Esophagus muscularis mucosa (tissue), 4 donors: Measurements from ENCODE around the gene DLD. TPM values are rescaled to one million over a fixed set of nuclear protein-coding genes. Genes with fewer than 3 reads are reported as not detected.
A peak's percentile ranks its signal among the peaks of the same experiment; 100 is the strongest.

Experiments
- DNase-seq: peaks from one replicate; pipeline ENCODE4 v3.0.0-alpha.2; 2017; ENCODE audit errors: extremely low spot score
- H3K27ac ChIP-seq, 4 donors: fragments of 200-600 bp; sonication (generic); replicated peaks in 1 of 4; 1 replicate in 3 of 4; 2 replicates in 1 of 4; pipeline ENCODE4 v1.5.1; 2016 to 2019; ENCODE audit warnings: mild to moderate bottlenecking in 1 of 4
- H3K27me3 ChIP-seq, 4 donors: fragments of 200-600 bp; sonication (generic); one replicate each; pipeline versions ENCODE4 v1.5.1 to v1.6.0; 2016 to 2019
- H3K36me3 ChIP-seq, 4 donors: fragments of 200-600 bp; sonication (generic); one replicate each; pipeline ENCODE4 v1.5.1; 2016 to 2019
- H3K4me1 ChIP-seq, 4 donors: fragments of 200-600 bp; sonication (generic); one replicate each; pipeline ENCODE4 v1.5.1; 2016 to 2019
- H3K4me3 ChIP-seq, 4 donors: fragments of 200-600 bp; sonication (generic); 1 replicate in 2 of 4; 2 replicates in 2 of 4; pipeline ENCODE4 v1.5.1; 2016 to 2019; ENCODE audit warnings: mild to moderate bottlenecking in 4 of 4, moderate library complexity in 1 of 4
- H3K9me3 ChIP-seq, 4 donors: fragments of 200-600 bp; sonication (generic); 1 replicate in 3 of 4; 2 replicates in 1 of 4; pipeline ENCODE4 v1.5.1; 2016 to 2019
- CTCF ChIP-seq, 3 experiments: fragments of 200-600 bp in 2 of 3; fragments of 450-650 bp in 1 of 3; sonication (generic) in 2 of 3; IDR thresholded peaks; one replicate each; pipeline ENCODE4 v1.5.1; 2017 to 2019; ENCODE audit warnings: antibody characterized with exemption in 3 of 3, mild to moderate bottlenecking in 2 of 3, moderate library complexity in 1 of 3
- EP300 ChIP-seq: sonication (generic); formaldehyde crosslinking; IDR thresholded peaks from one replicate; pipeline ENCODE4 v1.6.1; 2017; ENCODE audit warnings: antibody characterized with exemption
- POLR2A ChIP-seq: fragments of 450-650 bp; IDR thresholded peaks from one replicate; pipeline ENCODE4 v1.6.1; 2017; ENCODE audit warnings: antibody characterized with exemption, moderate library complexity, mild to moderate bottlenecking, low read depth
- POLR2AphosphoS5 ChIP-seq, 2 donors: sonication (generic); formaldehyde crosslinking; IDR thresholded peaks; one replicate each; pipeline ENCODE4 v1.6.1; 2017; ENCODE audit warnings: antibody characterized with exemption in 2 of 2
- WGBS: methylation state at CpG from one replicate; pipeline ENCODE4 v1.1.5; 2018; 5-methylcytosine and 5-hydroxymethylcytosine counted together
- intact Hi-C: fragments of 100-400 bp; cut with DNase I; formaldehyde crosslinking; loops from one replicate; pipeline ENCODE4 v1.15.1; 2023
- total RNA-seq, 4 donors: library from RNA; depleted of rRNA; stranded (reverse); fragments of >200 nt; gene quantifications; one replicate each; pipeline versions ENCODE4 v1.1.0 to v1.2.1, GENCODE V29; 2016

Gene DLD
- total RNA-seq, 4 donors from 2014 or later: 99.9 to 135 (median 119) TPM

GRCh38 chr7:107877731-107878382 is 13.1 kb upstream of the DLD start:
- TF ChIP-seq CTCF (IDR thresholded peaks at IDR 0.05) (no peak), POLR2AphosphoS5 (IDR thresholded peaks at IDR 0.05) (no peak), EP300 (no peak), POLR2A (no peak)
- intact Hi-C loops: loop anchor here (2.0 to 10.0 kb wide), 2 partner anchors 313 to 415 kb away; partner anchors contain the start of genes COG5 and DUS4L
- no peak overlapping the region for H3K4me3 ChIP-seq
- H3K27me3 ChIP-seq: no peaks in the 10 kb centered on the region
- H3K4me1 ChIP-seq: peaks cover 0 to 8% (median 0%) of the 10 kb centered on the region in 4 donors
- no peaks in the 10 kb centered on the region for H3K36me3 ChIP-seq
- H3K27ac ChIP-seq: no peak overlapping the region
- WGBS: 85% methylated on average over 5 of the region's 5 CpGs
- no peaks in the 10 kb centered on the region for H3K9me3 ChIP-seq
- DNase-seq: no peak

- no peak overlapping the region for H3K27ac ChIP-seq
- H3K4me3 ChIP-seq: no peak overlapping the region
- no peaks in the 10 kb centered on the region for H3K27me3 ChIP-seq
- peaks cover 0 to 8% (median 0%) of the 10 kb centered on the region in 4 donors for H3K4me1 ChIP-seq
- H3K36me3 ChIP-seq: no peaks in the 10 kb centered on the region
- intact Hi-C loops: loop anchor here (2.0 to 10.0 kb wide), 2 partner anchors 314 to 416 kb away; partner anchors contain the start of genes COG5 and DUS4L
- DNase-seq: no peak
- TF ChIP-seq POLR2A (no peak), EP300 (no peak), POLR2AphosphoS5 (IDR thresholded peaks at IDR 0.05) (no peak), CTCF (IDR thresholded peaks at IDR 0.05) (no peak)
- H3K9me3 ChIP-seq: no peaks in the 10 kb centered on the region
- 85% methylated on average over 3 of the region's 3 CpGs for WGBS
These were observed 12.3 kb upstream of the DLD start for GRCh38 chr7:107878636-107879035.

- TF ChIP-seq CTCF (IDR thresholded peaks at IDR 0.05) (peak; percentile 74 to 87 (median 86)), EP300 (no peak)
These were observed 11.5 kb upstream of the DLD start for GRCh38 chr7:107879400-107880035.

GRCh38 chr7:107882766-107883165 is 8.2 kb upstream of the DLD start:
- H3K9me3 ChIP-seq: no peaks in the 10 kb centered on the region
- WGBS: 74% methylated on average over 2 of the region's 2 CpGs
- DNase-seq: no peak
- no peak overlapping the region for H3K4me3 ChIP-seq
- intact Hi-C loops: loop anchor here (5.0 to 10.0 kb wide), 2 partner anchors 265 to 708 kb away; no protein-coding TSS in a partner anchor
- H3K36me3 ChIP-seq: no peaks in the 10 kb centered on the region
- peaks cover 0 to 4% (median 0%) of the 10 kb centered on the region in 4 donors for H3K27me3 ChIP-seq
- TF ChIP-seq POLR2A (no peak), CTCF (IDR thresholded peaks at IDR 0.05) (no peak), POLR2AphosphoS5 (IDR thresholded peaks at IDR 0.05) (no peak), EP300 (no peak)
- H3K4me1 ChIP-seq: peaks cover 0 to 4% (median 0%) of the 10 kb centered on the region in 4 donors
- H3K27ac ChIP-seq: no peak overlapping the region

More at GRCh38 chr7:107879400-107880035, 11.5 kb upstream of the DLD start:
- Histone ChIP-seq H3K4me3 (no peak overlapping the region), H3K27ac (no peak overlapping the region), H3K9me3 (no peaks in the 10 kb centered on the region), H3K27me3 (no peaks in the 10 kb centered on the region), H3K4me1 (peaks cover 0 to 5% (median 0%) of the 10 kb centered on the region in 4 donors), H3K36me3 (no peaks in the 10 kb centered on the region)
- WGBS: 0% methylated on average over 3 of the region's 3 CpGs
- intact Hi-C loops: loop anchor here (2.0 to 10.0 kb wide), 4 partner anchors 268 to 705 kb away; partner anchors contain the start of genes COG5 and DUS4L
- DNase-seq: no peak
